ENCODE measurements around the gene PPP2R2B.

PPP2R2B gene

DNA sequence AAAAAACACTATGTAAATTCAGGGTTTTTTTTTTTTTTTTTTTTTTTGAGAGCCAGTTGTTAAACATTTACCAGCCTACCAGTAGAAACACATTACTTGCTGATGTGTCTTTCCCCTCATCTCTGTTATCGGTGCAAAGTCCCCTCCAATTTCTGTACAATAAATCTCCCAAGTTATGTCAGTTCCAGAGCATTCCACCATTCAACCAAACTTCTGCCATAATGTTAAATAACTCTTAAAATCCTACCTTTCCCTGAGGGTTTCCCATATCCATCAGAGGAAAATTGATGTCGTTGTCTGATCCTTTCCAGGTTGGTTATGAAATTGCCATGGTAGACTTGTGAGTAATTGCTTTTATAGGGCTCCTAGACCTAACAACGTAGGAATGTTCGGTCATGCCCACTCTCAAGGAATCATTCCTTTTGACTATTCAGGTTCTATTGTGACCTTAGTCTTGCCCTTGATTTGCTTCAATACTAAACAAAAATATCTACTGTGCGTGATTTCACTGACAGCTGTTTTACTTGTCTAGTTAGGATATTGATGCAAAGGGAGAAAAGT, 5.6 kb upstream of the PPP2R2B start:
- DNase-seq = no peak

DNA sequence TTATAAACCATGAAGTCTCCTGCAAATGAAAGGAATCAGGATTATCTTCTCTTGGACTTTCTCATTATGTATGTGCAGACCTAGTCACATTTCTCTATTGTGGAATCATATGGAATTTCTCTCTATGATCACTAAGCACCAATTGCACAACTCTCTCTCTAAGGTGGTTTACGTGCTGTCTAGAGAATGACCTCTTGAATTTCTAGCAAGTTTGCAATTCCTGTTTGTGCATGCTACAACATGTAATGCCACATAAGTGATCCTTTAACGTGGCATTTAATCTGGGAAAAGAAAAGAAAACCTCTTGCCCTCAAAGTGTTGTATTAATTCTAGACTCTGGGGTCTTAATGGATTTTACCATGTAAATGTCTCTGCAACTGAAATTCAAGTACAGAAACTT, 5.0 kb upstream of the PPP2R2B start:
- DNase-seq = no peak

DNA sequence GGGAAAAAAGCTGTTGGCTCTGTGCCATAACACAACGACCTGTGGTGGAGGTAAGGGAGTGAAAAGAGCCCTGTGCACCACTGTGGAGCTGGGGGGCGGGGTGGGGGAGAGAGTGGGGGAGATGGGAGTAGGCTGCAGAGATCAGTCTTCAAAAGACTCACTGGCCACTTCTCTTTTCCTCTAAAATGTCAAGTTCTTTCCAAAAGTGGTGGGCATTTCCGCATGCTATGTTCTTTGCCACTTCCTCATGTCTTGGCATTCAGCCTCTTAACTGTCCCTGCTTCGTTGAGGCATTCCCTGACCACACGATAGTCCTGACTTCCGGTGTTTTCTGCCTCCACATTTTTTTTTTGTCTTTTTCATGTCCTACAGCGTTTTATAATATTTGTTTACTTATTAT, 2.4 kb upstream of the PPP2R2B start:
- DNase-seq = no peak

DNA sequence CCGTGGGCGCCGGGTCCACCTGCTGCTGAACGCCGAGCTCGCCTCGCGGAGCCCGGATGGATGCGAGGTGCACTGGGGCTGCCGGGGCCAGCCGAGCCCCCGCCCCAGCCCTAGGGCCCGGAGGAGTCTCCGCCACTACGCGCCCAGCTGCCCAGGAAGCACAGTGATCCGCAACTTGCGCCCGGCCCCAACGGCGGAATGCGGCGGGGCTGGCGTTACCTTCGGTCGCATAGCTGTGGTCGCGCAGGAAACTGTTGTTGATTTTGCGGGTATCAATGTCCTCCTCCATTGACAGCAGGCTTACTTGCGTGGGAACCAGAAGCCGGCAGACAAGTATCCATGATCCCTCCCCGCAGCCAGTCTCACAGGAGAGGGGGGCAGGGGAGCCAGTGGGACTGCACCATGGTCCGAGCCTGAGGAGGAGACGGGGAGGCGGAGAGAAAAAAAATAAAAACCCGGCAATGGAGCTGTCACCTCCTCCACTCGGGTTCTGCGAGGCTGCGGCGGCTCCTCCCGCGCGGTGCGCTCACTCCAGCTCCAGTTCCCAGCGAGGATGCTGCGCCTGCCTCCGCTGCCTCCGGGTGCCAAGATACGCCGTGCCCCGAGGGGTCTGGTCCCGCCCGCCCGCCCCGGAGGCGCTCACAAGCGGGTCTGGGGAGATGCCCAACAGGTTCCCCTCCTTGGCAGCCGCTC, 628 bp downstream of the PPP2R2B start:
- peak; percentile 8 for DNase-seq

DNA sequence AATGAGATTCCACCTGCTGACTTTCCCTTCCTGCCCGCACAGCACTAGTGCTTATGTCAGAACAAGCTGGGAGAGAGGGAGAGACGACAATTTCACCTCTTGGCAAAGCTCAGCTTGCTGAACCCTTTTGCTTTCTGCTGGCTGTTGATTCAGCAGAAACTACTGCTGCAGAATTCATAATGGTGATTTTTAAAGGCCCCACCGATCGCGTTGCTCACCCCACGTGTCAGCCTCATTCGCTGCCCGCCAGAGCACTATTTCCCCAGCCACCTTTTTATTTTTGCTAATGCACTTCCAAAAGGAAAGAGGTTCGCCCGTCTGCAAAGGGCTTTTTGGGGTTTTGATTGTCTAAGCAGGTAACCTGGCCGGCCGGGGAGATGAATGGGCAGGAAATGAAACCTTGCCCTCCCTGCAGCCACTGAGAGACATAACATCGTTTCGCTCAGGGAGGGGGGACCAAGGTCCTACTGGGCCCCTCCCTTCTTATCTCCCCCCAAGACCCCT, 1.3 kb downstream of the PPP2R2B start:
- DNase-seq = peak; percentile 1

DNA sequence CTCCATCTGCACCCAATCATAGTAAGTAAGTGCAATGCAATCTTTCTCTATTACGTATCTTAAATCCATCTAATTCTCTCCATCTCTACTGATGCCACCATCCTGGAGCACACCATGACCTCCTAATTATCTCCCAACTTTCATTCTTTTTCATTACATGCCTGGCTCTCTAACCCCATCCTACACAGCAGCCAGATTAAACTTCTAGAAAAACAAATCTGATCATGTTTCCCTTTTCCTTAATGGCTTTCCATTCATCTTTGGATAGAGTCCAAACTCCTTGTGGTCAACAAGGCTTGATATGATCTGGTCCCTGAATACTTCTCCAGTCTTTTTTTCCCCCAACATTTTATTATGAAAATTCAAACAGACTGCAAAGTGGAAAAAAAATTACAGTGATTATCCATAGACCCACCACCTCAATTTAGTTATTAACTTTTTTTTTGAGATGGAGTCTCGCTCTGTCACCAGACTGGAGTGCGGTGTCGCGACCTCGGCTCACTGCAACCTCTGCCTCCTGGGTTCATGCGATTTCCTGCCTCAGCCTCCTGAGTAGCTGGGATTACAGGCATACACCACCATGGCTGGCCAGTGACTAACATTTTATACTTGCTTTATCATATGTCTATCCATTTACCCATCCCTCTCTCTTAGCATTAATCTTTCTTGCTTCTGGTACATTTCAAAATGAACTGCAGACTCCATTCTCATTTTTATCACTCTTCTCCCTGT, 5.2 kb downstream of the PPP2R2B start:
- no peak for DNase-seq

DNA sequence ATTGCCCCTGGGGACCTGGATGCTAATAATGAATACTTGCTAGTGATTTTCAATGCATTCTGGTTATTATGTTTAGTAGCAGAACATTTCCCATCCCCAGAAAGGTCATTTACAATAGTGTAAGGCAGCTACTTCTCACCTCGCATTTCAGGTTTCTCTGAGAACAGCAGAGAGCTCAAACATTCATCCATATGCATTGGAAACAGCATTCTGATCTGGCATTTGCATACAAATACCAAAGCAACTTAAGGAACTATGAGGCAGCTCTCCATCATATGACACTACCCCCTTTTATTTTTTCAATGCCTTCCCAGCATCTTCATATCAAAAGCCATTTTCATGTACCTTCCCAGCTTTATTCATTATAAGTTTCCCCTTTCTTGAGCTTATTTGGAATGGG, 6.4 kb downstream of the PPP2R2B start:
- no peak for DNase-seq

DNA sequence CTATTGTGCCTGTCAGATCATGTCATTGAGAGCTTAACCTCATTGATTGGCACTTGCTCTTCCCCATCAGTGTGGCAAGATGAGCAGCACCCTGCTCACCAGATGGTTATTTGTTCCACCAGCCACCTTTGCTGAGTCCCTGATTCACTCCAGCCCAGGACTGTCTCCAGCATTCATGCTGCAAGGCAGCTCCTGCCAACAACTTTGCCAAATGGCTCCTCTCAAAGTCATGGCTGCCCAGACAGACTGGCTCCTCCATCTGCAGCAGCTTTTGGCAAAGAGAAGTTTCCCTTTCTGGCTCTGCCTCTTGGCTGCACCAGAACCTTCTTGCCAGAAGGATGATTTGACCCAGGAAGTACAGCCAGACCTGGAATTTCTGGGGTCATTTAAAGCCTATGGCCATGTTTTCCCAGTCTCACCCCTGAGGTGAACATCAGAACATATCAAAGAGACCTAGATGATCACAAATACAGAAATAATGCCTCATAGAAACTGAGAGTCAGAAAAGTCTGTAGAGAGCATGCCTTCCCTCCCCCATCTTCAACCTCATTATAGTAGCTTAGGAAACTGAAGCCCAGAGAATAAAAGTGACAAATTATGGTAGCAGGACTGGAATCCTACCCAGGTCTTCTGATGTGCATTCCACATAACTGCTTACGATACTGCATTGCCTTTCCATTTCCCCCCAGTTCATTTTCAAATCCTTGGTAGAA, 10.4 kb downstream of the PPP2R2B start:
- no peak for DNase-seq

DNA sequence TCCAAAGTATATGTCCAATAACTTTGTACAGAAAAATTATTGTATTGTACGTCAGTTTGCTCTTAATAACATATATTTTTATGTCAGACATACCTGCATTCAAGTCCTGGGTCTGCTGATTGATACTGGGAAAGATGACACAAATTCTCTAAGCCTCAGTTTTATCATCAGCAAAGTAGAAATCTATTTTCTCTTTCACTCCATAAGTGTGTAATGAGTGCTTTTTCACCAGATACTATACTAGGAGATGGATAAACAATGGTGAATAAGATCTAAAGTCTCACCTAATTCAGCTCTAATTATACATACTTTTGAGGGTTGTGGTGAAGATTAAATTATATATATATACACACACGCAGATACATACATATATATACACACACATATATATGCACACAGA, 12.3 kb downstream of the PPP2R2B start:
- DNase-seq = no peak

DNA sequence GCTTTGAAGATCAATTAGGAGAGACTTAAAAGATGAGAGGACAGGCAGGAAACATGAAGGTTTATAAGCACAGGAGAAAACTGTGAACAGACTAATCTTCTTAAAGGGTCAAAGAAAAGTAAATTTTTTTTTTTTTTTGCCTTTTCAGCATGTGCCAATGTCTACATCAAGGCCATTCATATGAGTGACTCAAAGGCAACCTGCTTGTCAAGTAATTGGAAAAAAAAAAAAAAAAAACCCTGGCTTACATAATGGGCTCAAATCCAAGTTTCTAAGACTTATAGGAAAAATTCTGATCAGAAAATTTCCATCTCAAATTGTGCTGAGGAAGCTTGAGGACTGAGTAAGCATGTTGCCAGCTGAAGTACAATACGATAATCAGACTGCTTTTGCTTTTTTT, 15.9 kb downstream of the PPP2R2B start:
- DNase-seq = no peak

DNA sequence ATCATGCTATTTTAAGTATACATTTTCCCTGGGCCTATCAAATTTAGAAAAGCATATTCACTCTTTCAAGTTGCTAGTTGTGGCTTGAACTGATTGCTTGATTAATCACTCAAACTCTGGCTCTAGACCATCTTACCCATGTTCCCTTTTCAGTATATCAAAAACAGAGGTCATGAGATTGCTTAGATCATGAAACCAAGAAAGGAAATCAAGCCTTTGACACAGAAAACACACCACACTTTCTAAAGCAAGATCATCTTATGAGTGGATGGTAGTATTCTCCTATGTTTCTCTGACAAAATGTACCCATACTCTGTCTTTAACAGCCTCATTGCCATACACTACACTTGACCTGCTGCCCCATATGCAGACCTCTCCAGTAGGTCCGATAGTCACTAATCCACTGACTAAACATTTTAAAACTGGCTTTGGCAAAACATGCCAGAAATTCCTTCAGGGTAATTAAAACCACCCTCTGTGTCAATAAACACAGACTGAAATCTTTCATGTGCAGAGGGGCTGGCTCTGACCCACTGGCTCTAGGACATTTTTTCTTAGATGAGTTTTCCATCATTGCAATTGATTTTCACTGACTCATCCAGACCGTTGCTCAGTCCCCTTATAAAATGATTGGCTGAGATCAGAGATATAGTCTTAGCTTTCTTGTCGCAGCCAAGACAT, 18.2 kb downstream of the PPP2R2B start:
- no peak for DNase-seq

DNA sequence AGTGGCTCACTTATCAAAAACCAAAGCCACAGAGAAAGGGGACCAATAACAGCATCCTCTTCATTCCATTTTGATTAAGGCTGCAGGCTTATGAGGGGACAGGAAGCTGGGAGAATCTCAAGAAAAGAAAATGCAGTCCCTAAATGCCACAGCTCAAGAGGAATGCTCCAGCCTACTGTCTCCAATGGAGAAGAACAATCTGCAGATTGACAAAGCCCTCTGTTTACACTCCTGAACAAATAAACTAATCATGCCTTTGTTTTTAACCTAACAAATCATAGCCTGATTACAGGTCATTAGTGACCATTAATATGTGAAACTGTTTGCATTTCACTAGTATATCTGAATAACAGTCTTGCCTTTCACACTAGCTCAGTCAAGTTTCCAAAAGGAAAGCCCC, 26.5 kb downstream of the PPP2R2B start:
- no peak for DNase-seq

DNA sequence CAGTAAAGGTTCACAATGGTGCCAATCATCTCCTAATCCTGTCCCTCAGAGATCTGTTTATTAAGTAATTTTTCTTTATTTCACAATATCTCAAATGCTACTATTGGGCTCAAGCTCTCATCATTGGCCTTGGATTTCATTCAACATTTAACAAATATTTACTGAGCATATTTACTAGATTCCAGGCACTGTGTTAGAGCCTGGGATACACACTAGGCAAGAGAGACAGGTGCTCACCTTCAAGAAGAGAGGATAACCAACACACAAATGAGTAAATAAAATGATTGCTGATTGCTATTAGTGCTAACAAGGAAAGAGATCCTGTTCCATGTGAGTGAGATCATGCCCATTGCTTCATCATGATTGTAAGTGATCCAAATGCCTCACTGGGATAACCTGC, 27.4 kb downstream of the PPP2R2B start:
- DNase-seq = no peak

DNA sequence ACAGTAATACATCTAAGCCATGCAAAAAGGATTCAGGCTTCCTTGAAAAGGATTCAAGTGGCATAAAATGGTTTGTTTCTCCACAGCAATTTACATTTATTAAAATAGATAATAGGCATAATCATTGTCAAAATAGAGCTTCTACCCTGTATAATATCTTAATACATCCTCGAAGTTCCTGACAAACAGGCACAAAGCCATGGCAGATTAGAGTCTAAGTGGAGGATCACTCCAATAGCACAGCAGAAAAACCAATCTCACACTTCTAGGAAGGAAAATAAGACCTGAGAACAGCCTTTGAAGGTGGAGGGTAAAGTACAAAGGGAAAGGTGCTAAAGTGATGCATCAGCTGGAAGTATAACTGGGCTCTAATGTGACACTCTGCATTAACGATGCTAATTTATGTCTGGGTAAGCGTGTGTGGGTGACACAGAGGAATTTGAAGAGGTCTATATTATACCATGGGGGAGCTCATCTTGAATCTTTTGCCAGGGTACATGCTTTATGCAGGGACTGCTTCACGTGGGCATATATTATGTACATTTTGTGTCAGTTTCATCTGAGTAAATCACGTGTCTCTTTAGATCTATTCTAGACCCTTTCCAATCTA, 28.8 kb downstream of the PPP2R2B start:
- DNase-seq = no peak

DNA sequence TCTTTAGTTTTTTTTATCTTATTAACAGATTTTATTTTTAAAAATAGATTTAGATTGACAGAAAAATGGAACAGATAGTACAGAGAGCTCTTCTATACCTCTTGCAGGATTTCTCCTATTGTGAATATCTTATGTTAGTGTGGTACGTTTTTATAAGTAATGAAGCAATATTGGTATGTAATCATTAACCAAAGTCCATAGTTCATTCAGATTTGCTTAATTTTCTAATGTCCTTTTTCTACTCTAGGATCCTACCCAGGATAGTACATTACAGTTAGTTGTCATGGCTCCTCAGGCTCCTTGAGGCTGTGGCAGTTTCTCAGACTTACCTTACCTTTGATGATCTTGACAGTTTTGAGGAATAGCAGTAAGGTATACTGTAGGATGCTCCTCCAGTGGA, 30.4 kb downstream of the PPP2R2B start:
- no peak for DNase-seq

DNA sequence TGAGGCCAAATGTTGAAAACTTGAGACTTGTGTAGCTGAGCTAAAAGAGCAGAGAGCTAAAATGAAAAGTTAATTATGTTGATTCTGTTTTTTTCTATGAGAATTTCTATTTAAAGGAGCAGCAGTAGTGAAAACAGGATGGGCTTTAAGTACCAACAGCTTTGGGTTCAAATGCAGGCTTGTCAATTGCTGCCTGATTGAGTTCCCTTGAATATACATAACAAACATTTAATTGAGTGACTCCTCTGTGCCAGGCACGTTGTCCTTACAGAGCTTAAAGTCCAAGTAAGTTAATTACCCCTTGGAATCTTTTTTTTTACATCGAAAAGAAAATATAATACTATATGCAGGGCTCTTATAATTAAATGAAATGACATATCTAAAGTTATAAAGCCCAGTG, 38.5 kb downstream of the PPP2R2B start:
- DNase-seq = no peak

DNA sequence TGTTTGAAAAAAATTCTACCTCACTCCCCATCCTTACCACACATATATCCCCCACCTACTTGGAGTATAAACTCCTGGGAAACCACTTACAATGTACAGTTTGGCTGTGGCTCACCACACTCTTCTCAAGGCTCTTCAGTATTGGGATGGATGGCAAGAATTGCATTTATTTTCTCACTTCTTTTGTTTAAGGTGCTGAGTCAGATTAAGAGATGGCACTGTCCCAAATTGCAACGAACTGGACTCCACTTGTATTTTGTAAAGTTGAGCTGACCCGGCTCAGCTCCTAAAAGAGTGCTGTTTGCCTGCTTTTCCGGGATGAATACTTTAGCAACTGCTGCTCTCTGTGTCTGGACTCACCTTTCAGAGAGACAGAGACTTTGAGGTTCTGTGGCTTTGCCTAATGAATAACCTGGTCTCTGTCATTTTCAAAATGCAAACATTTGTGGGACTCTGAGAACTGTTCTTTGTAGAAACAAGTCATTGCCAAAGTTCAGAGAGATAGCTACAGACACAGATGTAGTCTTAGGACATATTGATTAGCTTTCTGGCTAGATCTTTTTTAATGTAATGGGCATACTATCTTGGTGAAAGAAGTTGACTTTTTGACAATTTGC, 42.2 kb downstream of the PPP2R2B start:
- no peak for DNase-seq

DNA sequence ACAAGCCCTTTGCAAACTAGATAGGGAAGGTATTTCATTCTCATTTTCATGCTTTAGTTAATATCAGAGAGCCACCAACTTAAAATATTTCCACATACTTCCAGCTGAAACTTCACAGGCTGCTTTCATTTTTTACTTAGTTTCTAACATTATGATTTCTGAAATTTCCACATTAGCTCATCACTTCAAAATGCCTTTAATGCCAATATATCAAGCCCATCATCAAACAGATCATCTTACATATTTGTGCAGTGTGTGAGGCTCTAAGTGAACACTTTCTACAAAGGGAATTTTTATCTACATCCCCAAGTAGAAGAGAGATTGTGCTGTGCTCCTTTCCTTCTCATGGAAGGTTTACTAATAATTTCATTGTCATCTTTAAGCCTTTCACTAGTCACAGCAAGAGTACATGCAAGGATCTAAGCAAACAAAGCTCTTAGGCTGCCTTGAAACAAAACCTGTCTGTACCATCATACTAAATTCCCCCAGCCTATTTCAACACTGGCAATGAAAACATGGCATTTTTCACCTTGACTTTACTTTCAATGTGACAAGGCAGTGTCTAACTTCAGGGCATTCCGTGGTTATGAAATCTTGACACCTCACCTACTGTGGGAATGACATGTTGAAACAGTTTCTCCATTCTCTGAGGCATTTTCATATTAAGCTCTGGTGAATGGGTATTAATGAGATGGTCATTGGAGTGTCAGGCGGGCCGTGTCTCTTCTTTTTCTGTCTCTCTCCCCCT, 45.4 kb downstream of the PPP2R2B start:
- no peak for DNase-seq

DNA sequence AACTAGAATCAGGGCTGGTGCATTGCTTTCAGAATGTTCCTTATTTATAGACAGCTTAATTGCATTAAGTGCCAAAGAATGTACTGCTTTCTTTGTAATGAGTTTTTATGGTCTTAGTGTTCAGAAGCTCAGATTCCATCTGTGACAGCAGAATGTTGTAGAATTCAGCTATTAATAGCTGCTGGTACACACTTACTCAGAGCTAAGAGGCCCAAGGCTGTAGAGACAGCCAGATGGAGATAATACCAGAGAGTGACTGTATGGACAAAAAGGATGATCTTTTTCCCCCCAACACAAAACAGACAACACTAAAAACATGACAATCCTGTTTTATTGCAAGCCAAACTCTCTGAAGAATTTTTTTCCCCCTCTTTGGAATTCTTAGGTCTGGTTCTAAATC, 50.2 kb downstream of the PPP2R2B start:
- no peak for DNase-seq

DNA sequence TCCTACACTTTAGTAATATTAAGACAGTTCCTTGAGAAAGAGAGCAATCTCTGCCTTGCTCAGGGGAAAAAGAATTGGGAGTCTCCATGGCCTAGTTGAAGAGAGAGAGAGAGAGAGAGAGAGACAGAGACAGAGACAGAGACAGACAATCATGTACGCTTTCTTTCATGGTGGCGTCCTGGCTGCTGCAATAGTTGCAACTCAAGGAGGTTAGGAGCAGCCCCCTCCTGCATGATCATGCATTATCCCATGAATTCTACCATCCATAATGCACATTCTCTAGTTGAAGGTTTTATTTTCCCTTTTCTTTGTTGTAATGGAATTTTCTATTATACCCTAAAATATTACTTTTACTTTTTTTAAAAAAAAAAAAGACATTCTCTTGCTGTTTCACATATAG, 50.7 kb downstream of the PPP2R2B start:
- no peak for DNase-seq

DNA sequence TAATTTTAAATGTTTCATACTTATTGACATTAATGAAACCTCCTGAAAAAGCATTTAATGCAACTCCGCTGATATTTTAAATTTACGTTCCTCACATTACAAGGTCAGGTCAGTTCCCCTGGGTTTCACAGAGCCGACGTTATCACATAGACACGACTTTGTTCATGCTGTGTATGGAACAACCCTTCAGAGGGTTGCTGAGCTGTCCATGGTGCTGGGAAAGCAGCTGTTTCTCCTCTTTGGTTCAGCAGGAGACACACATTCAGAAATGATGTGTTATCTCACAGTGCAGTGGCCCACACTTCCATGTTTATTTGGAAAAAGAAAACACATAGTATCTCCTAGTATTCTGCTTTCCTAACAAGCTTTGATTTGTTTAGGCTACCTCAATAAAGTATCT, 53.5 kb downstream of the PPP2R2B start:
- no peak for DNase-seq
